Spleen (tissue), 7 donors: Measurements from ENCODE around the gene NFE2L1.

Experiments
- POLR2A ChIP-seq, 3 donors: fragments of 450-650 bp; IDR thresholded peaks; one replicate each; pipeline ENCODE4 v1.5.1; 2017; ENCODE audit warnings: antibody characterized with exemption in 3 of 3, mild to moderate bottlenecking in 1 of 3
- POLR2AphosphoS5 ChIP-seq, 3 donors: sonication (generic); formaldehyde crosslinking; IDR thresholded peaks; one replicate each; pipeline ENCODE4 v1.5.1; 2017; ENCODE audit warnings: antibody characterized with exemption in 3 of 3
- TF ChIP-seq, protein P1 (sequence below), 11 experiments: fragments of 200-600 bp in 7 of 11; fragments of 450-650 bp in 4 of 11; sonication (generic) in 4 of 11; IDR thresholded peaks in 8 of 11; conservative IDR thresholded peaks in 3 of 11; 1 replicate in 7 of 11; 2 replicates in 4 of 11; pipeline versions ENCODE4 v1.4.0 to v1.8.0; 2016 to 2021; ENCODE audit warnings: antibody characterized with exemption in 11 of 11, inconsistent platforms in 4 of 11, mild to moderate bottlenecking in 1 of 11
- donor health status: DM: no; HTN: no; CAD: no; lungs with moderate emphysema.
- donor health status: DM: no; HTN: no; CAD: no.
- donor health status: DM: no; HTN: no; CAD: no.

DNA sequence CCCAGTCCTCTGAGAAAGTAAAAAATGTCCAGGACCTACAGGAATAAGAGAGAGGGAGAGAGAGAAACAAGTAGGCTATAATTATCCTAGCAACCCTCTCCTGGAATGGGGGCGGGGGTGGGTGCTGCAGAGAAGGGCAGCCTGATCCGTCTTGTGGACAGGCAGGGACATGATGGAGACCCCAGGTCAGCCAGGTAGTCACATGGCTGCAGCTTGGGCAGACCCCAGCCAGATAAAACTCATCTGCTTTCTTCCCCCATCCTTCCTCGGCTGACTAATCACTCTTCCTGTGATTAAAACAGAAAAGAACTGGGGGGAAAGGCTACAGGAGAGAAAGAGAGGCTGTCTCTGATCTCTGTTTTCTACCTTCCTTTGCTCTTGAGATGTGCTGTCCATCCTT lies 43.2 kb upstream of the NFE2L1 start:
- TF ChIP-seq, protein P1, sequence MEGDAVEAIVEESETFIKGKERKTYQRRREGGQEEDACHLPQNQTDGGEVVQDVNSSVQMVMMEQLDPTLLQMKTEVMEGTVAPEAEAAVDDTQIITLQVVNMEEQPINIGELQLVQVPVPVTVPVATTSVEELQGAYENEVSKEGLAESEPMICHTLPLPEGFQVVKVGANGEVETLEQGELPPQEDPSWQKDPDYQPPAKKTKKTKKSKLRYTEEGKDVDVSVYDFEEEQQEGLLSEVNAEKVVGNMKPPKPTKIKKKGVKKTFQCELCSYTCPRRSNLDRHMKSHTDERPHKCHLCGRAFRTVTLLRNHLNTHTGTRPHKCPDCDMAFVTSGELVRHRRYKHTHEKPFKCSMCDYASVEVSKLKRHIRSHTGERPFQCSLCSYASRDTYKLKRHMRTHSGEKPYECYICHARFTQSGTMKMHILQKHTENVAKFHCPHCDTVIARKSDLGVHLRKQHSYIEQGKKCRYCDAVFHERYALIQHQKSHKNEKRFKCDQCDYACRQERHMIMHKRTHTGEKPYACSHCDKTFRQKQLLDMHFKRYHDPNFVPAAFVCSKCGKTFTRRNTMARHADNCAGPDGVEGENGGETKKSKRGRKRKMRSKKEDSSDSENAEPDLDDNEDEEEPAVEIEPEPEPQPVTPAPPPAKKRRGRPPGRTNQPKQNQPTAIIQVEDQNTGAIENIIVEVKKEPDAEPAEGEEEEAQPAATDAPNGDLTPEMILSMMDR (IDR thresholded peaks at IDR 0.05 in 8 of 11, conservative IDR thresholded peaks at IDR 0.05 in 3 of 11), result no peak
- TF ChIP-seq POLR2AphosphoS5 (IDR thresholded peaks at IDR 0.05) (no peak), POLR2A (IDR thresholded peaks at IDR 0.05) (no peak)
